ENCODE data around the gene BIRC3.

Gene BIRC3

GRCh38 chr11:102317099-102317767 is at the start of gene BIRC3:
Gene BIRC3, plus strand, starts transcription at chr11:102317484. Its CDS starts 7,026 bp downstream, at chr11:102324510.
- DNase-seq (ENCODE audit: low read depth) = peak; percentile 91
- peak; percentile 43 for TF ChIP-seq CTCF (IDR thresholded peaks at IDR 0.05; ENCODE audit: low read length, missing control alignments)
- H3K4me3 ChIP-seq (replicated peaks; ENCODE audit: low read depth, low read length) = peak within 1 kb of the TSS; percentile 59

GRCh38 chr11:102267609-102268008 is 49.7 kb upstream of the BIRC3 start:
- peak; percentile 55 for DNase-seq (ENCODE audit: low read depth)
- no peak for TF ChIP-seq CTCF (IDR thresholded peaks at IDR 0.05; ENCODE audit: low read length, missing control alignments)
- H3K4me3 ChIP-seq (replicated peaks; ENCODE audit: low read depth, low read length) = no peak overlapping the region

DNA sequence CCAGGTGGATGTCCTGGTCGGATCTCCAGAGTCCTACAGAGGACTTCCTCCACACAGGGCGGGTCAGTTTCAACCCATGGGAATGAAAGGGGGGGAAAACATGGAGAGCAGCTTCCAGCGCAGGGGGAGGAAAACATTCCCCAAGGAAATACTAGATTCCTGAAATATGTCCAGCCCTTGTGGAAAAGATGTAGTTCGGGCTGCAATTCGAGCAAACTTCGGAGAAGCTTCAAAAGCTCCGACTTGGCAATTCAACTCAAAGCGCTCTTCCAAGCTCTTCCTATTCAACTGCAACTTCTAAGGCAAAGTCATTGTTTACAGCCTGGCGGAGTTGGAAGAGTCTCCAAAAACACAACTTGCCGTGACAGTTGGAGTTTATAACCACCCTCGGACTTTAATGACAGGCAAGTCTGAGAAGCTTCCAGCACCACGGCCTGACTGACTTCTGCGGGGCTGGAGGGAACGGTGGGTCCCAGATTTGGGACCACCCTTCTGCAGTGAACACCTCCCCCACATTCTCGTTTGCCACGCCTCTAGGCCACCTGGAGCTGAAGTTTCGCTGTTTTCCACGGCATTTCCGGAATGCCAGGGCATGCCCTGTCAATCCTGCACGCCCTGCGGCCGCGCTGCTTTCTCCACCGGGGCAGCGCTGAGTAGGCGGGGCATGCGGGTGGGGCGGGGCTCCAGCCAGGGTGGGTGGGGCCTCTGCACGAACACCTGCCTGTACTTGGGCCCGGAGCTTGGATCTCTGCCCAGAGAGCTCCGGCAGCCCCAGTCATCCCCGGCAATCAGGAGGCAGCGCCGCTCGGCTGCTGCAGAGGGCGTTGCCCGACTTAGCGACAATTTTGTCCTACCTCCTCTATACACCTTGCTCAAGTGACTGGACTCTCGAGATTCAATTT is 49.0 kb upstream of the BIRC3 start:
- DNase-seq (ENCODE audit: low read depth) = peak; percentile 66
- TF ChIP-seq CTCF (IDR thresholded peaks at IDR 0.05; ENCODE audit: low read length, missing control alignments) = peak; percentile 44
- peak overlapping the region; percentile 56 for H3K4me3 ChIP-seq (replicated peaks; ENCODE audit: low read depth, low read length)

DNA sequence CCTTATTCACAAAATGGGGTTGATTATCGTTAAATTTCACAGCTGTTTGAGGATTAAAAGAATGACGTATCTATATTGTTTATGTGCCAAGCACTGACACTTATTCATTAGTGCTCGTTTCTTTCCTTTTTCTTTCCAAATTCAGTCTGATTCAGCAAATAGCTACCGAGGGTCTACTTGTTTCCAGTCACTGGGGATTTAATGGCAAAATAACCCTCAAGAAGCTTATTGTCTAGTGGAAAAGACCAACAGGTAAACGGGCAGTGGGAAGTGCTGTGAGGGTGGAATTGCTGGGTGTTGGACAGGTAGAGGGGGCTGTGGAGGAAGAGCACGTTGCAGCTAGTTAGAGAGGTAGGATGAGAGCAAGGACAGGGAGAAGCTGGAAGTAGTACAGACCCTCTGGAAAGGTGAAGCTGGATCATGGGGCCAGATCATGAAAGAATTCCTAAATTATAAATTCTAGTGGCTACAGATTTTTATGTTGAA is 48.3 kb upstream of the BIRC3 start:
- peak overlapping the region; percentile 56 for H3K4me3 ChIP-seq (replicated peaks; ENCODE audit: low read depth, low read length)
- no peak for DNase-seq (ENCODE audit: low read depth)
- no peak for TF ChIP-seq CTCF (IDR thresholded peaks at IDR 0.05; ENCODE audit: low read length, missing control alignments)

GRCh38 chr11:102269927-102270326 is 47.4 kb upstream of the BIRC3 start:
- no peak overlapping the region for H3K4me3 ChIP-seq (replicated peaks; ENCODE audit: low read depth, low read length)
- DNase-seq (ENCODE audit: low read depth) = peak; percentile 23
- TF ChIP-seq CTCF (IDR thresholded peaks at IDR 0.05; ENCODE audit: low read length, missing control alignments) = no peak

GRCh38 chr11:102272047-102272824 is 45.0 kb upstream of the BIRC3 start:
- H3K4me3 ChIP-seq (replicated peaks; ENCODE audit: low read depth, low read length) = no peak overlapping the region

More at GRCh38 chr11:102272047-102272824, 45.0 kb upstream of the BIRC3 start:
- no peak for TF ChIP-seq CTCF (IDR thresholded peaks at IDR 0.05; ENCODE audit: low read length, missing control alignments)
- no peak for DNase-seq (ENCODE audit: low read depth)

Data from fibroblast of pulmonary artery (primary cell).